H1 (cell line): Measurements from ENCODE around the gene PCDH9. TPM values are rescaled to one million over a fixed set of nuclear protein-coding genes. Genes with fewer than 3 reads are reported as not detected.
A peak's percentile ranks its signal among the peaks of the same experiment; 100 is the strongest.

ENCODE experiments used
- CTCF ChIA-PET: fragments of 300-600 bp; sonication (Branson Sonifier 250); formaldehyde crosslinking; loops from one replicate; lab custom pipeline; 2021; ENCODE audit not compliant: partially characterized antibody; lab: Charles Lee
- POLR2A ChIA-PET: fragments of 300-600 bp; sonication (Branson Sonifier 250); formaldehyde crosslinking; loops from one replicate; lab custom pipeline; 2021; ENCODE audit warnings: inconsistent platforms; ENCODE audit not compliant: partially characterized antibody; lab: Charles Lee
- DNase-seq, 2 experiments: peaks; one replicate each; pipeline versions ENCODE4 v3.0.0 to v3.0.0-alpha.2; 2010 to 2022; ENCODE audit warnings: low spot score in 2 of 2, low read depth in 1 of 2, mixed read lengths in 1 of 2
- FAIRE-seq: peaks from 2 replicates; lab custom pipeline; 2011; peaks lifted over from hg19 to GRCh38; lab: Jason Lieb, UNC
- H2AFZ ChIP-seq: 2 replicates; pipeline ENCODE4 v1.8.1; 2012; ENCODE audit warnings: low read length, inconsistent platforms
- H2AK5ac ChIP-seq: 2 replicates; pipeline ENCODE4 v1.6.1; 2013; ENCODE audit warnings: low read depth, low read length
- H2BK120ac ChIP-seq: replicated peaks from 2 replicates; pipeline ENCODE3; 2013; ENCODE audit warnings: low read depth, low read length, inconsistent platforms
- H2BK12ac ChIP-seq: 2 replicates; pipeline ENCODE4 v1.6.1; 2013; ENCODE audit warnings: low read depth, low read length
- H2BK15ac ChIP-seq: 2 replicates; pipeline ENCODE4 v1.6.1; 2013; ENCODE audit warnings: low read length
- H2BK20ac ChIP-seq: 2 replicates; pipeline ENCODE4 v1.6.1; 2013; ENCODE audit warnings: low read length
- H2BK5ac ChIP-seq: 2 replicates; pipeline ENCODE4 v1.6.1; 2013; ENCODE audit warnings: low read depth, low read length
- H3K14ac ChIP-seq: 2 replicates; pipeline ENCODE4 v1.6.1; 2013; ENCODE audit warnings: inconsistent platforms; ENCODE audit not compliant: insufficient read length
- H3K18ac ChIP-seq: 2 replicates; pipeline ENCODE4 v1.6.1; 2013; ENCODE audit warnings: low read length; ENCODE audit errors: extremely low read depth
- H3K23ac ChIP-seq: 2 replicates; pipeline ENCODE4 v1.6.1; 2013; ENCODE audit warnings: inconsistent platforms; ENCODE audit not compliant: insufficient read length
- H3K23me2 ChIP-seq: 2 replicates; pipeline ENCODE4 v1.6.1; 2013; ENCODE audit warnings: low read depth, low read length
- H3K27ac ChIP-seq: 2 replicates; pipeline ENCODE4 v1.6.1; 2011; ENCODE audit warnings: low read depth, low read length, inconsistent platforms
- H3K27me3 ChIP-seq, 4 experiments: replicated peaks in 1 of 4; 1 replicate in 1 of 4; 2 replicates in 3 of 4; pipeline versions ENCODE4 v1.6.1 to v1.8.1; 2011 to 2013; ENCODE audit warnings: low read length in 3 of 4, mild to moderate bottlenecking in 3 of 4, inconsistent platforms in 2 of 4, mixed read lengths in 2 of 4, moderate library complexity in 1 of 4; ENCODE audit not compliant: control insufficient read depth in 3 of 4, insufficient read depth in 3 of 4; ENCODE audit errors: extremely low read depth in 1 of 4
- H3K36me3 ChIP-seq, 4 experiments: 2 replicates each; pipeline versions ENCODE4 v1.6.1 to v1.8.1; 2011 to 2013; ENCODE audit warnings: mild to moderate bottlenecking in 4 of 4, low read length in 3 of 4, moderate library complexity in 2 of 4, control low read depth in 1 of 4, inconsistent platforms in 1 of 4; ENCODE audit not compliant: insufficient read depth in 4 of 4, control insufficient read depth in 2 of 4
- H3K4ac ChIP-seq: replicated peaks from 2 replicates; pipeline ENCODE3; 2013; ENCODE audit warnings: low read length, low read depth, mixed read lengths, inconsistent platforms; ENCODE audit not compliant: insufficient read length
- H3K4me1 ChIP-seq, 4 experiments: replicated peaks in 1 of 4; 1 replicate in 1 of 4; 2 replicates in 3 of 4; pipeline versions ENCODE4 v1.6.1 to v1.8.1; 2011 to 2013; ENCODE audit warnings: low read length in 3 of 4, inconsistent platforms in 2 of 4, mixed read lengths in 1 of 4; ENCODE audit not compliant: insufficient read depth in 4 of 4, control insufficient read depth in 3 of 4
- H3K4me2 ChIP-seq, 2 experiments: 2 replicates each; pipeline versions ENCODE4 v1.6.1 to v1.8.1; 2011 to 2013; ENCODE audit warnings: low read depth in 2 of 2, low read length in 2 of 2, control low read depth in 1 of 2, inconsistent platforms in 1 of 2, mild to moderate bottlenecking in 1 of 2; ENCODE audit not compliant: insufficient read depth in 1 of 2
- H3K4me3 ChIP-seq, 4 experiments: fragments of 200-600, 300-600 bp in 1 of 4; sonication (generic), shearing (Covaris generic), sonication (Bioruptor Twin) in 1 of 4; 2 replicates each; pipeline versions ENCODE4 v1.5.1 to v1.8.1; 2011 to 2016; ENCODE audit warnings: low read length in 4 of 4, low read depth in 3 of 4, control low read depth in 2 of 4, inconsistent platforms in 2 of 4, mild to moderate bottlenecking in 2 of 4, mixed read lengths in 1 of 4, moderate library complexity in 1 of 4; ENCODE audit not compliant: insufficient read depth in 2 of 4; ENCODE audit errors: extremely low read depth in 1 of 4
- H3K56ac ChIP-seq: replicated peaks from 2 replicates; pipeline ENCODE3; 2013; ENCODE audit warnings: low read depth, mild to moderate bottlenecking, mixed read lengths, low read length, inconsistent platforms; ENCODE audit not compliant: insufficient read length
- H3K79me1 ChIP-seq: 2 replicates; pipeline ENCODE4 v1.6.1; 2013; ENCODE audit warnings: low read depth, low read length, control low read depth
- H3K79me2 ChIP-seq, 2 experiments: 2 replicates each; pipeline versions ENCODE4 v1.6.1 to v1.8.1; 2012 to 2013; ENCODE audit warnings: low read length in 2 of 2, mild to moderate bottlenecking in 2 of 2, inconsistent platforms in 1 of 2; ENCODE audit not compliant: insufficient read depth in 2 of 2, control insufficient read depth in 1 of 2
- H3K9ac ChIP-seq, 4 experiments: replicated peaks in 1 of 4; 1 replicate in 1 of 4; 2 replicates in 3 of 4; pipeline versions ENCODE4 v1.6.1 to v1.8.1; 2011 to 2013; ENCODE audit warnings: low read depth in 3 of 4, low read length in 3 of 4, control low read depth in 2 of 4, mild to moderate bottlenecking in 2 of 4, moderate library complexity in 2 of 4, inconsistent platforms in 1 of 4; ENCODE audit errors: extremely low read depth in 1 of 4
- H3K9me3 ChIP-seq, 2 experiments: 2 replicates each; pipeline versions ENCODE4 v1.6.1 to v1.8.1; 2012 to 2013; ENCODE audit warnings: mild to moderate bottlenecking in 2 of 2, moderate library complexity in 2 of 2, control low read depth in 1 of 2, inconsistent platforms in 1 of 2, low read depth in 1 of 2, low read length in 1 of 2, mixed read lengths in 1 of 2; ENCODE audit not compliant: insufficient read depth in 2 of 2
- H4K20me1 ChIP-seq, 2 experiments: replicated peaks in 1 of 2; 2 replicates each; pipeline versions ENCODE3 to v1.8.1; 2011 to 2013; ENCODE audit warnings: inconsistent platforms in 2 of 2, low read length in 2 of 2, mild to moderate bottlenecking in 1 of 2; ENCODE audit not compliant: insufficient read depth in 2 of 2, control insufficient read depth in 1 of 2
- H4K5ac ChIP-seq: 2 replicates; pipeline ENCODE4 v1.6.1; 2013; ENCODE audit warnings: low read length, low read depth, mixed read lengths, inconsistent platforms; ENCODE audit not compliant: insufficient read length
- H4K8ac ChIP-seq: 2 replicates; pipeline ENCODE4 v1.8.0; 2013; ENCODE audit warnings: mild to moderate bottlenecking, moderate library complexity, low read length, inconsistent platforms; ENCODE audit not compliant: insufficient read depth; ENCODE audit errors: extremely low read depth
- H4K91ac ChIP-seq: replicated peaks from 2 replicates; pipeline ENCODE3; 2013; ENCODE audit warnings: low read length, mixed read lengths, inconsistent platforms; ENCODE audit not compliant: insufficient read length
- CTCF ChIP-seq, 3 experiments: IDR thresholded peaks; 1 replicate in 2 of 3; 2 replicates in 1 of 3; pipeline versions ENCODE4 v1.5.1 to v1.6.1; 2011; ENCODE audit warnings: low read length in 3 of 3, mild to moderate bottlenecking in 3 of 3, inconsistent platforms in 2 of 3, low read depth in 1 of 3, moderate library complexity in 1 of 3; ENCODE audit not compliant: insufficient read depth in 1 of 3; ENCODE audit errors: control extremely low read depth in 1 of 3
- RAD21 ChIP-seq, 2 experiments: IDR thresholded peaks in 1 of 2; conservative IDR thresholded peaks in 1 of 2; 2 replicates each; pipeline ENCODE4 v1.6.1; 2011; ENCODE audit warnings: low read depth in 2 of 2, low read length in 2 of 2, improper control_type of control experiment in 1 of 2, inconsistent platforms in 1 of 2, mild to moderate bottlenecking in 1 of 2, moderate library complexity in 1 of 2
- RNF2 ChIP-seq: fragments of 200-900, 300-1000 bp; sonication (generic); IDR thresholded peaks from 2 replicates; pipeline ENCODE4 v1.7.1; 2016; ENCODE audit warnings: borderline replicate concordance, low read depth, mild to moderate bottlenecking, antibody characterized with exemption, low read length; ENCODE audit not compliant: poor library complexity, severe bottlenecking; ENCODE audit errors: missing control alignments
- SP4 ChIP-seq: IDR thresholded peaks from 2 replicates; pipeline ENCODE4 v1.6.1; 2012; ENCODE audit warnings: low read length, inconsistent platforms
- WGBS, 2 experiments: shearing (Covaris generic) in 1 of 2; methylation state at CpG; one replicate each; pipeline versions ENCODE4 v1.1.6 to v1.1.7; 2013 to 2015; ENCODE audit warnings: low lambda C conversion rate in 2 of 2, mixed read lengths in 2 of 2, inconsistent platforms in 1 of 2, low coverage in 1 of 2, missing lambda C conversion rate in 1 of 2; ENCODE audit not compliant: insufficient replicate concordance in 2 of 2, insufficient coverage in 1 of 2, insufficient read length in 1 of 2; ENCODE audit errors: extremely low coverage in 1 of 2, missing lambda C conversion rate in 1 of 2; 5-methylcytosine and 5-hydroxymethylcytosine counted together
- polyA plus RNA-seq, 7 experiments: library from polyadenylated mRNA; depleted of rRNA in 3 of 7; stranded (reverse) in 5 of 7; unstranded in 2 of 7; fragments of >200 nt in 5 of 7; fragments of 200-250 nt in 2 of 7; gene quantifications; 1 replicate in 5 of 7; 2 replicates in 1 of 7; 4 replicates in 1 of 7; pipeline versions ENCODE4 v1.2.1 to v1.2.3, GENCODE V29; 2011 to 2013; ENCODE audit warnings: missing spikeins in 2 of 7, mixed read lengths in 2 of 7
- total RNA-seq: library from RNA; stranded (reverse); fragmentation: NEBNext Ultra II Directional; extraction: Animal tissue kit (Norgen Biotek cat#: 25700); gene quantifications from 2 replicates; pipeline ENCODE4 v1.2.1, GENCODE V29; 2021

Gene PCDH9
- total and polyA plus RNA-seq, 2 of the 8 experiments (the other 6 are each of a cell fraction or from before 2014, with no cell fraction given), result 0.12 to 0.60 TPM

GRCh38 chr13:67052550-67053490, 177.3 kb downstream of the PCDH9 start:
- POLR2A ChIA-PET, result no interaction called here
- CTCF ChIA-PET, result interaction anchor here (1.0 to 1.4 kb wide), 3 partner anchors 10 to 285 kb away, joined by 3 to 6 read pairs (median 3); no protein-coding TSS in a partner anchor
- WGBS, 2 experiments, result 93 to 100% methylated on average over 4 to 8 of the region's 8 CpGs

More at GRCh38 chr13:67052550-67053490, 177.3 kb downstream of the PCDH9 start:
- H4K20me1 ChIP-seq, result no peaks in the 10 kb centered on the region
- H3K18ac ChIP-seq, result no peak overlapping the region
- no peak overlapping the region for H4K5ac ChIP-seq
- no peak overlapping the region for H4K91ac ChIP-seq
- no peak overlapping the region for H2AK5ac ChIP-seq
- no peak overlapping the region for H2BK120ac ChIP-seq
- no peak overlapping the region for H3K14ac ChIP-seq
- DNase-seq (no peak), FAIRE-seq (peak; percentile 65)
- H3K4me1 ChIP-seq, result no peaks in the 10 kb centered on the region
- H3K4me2 ChIP-seq, result no peak overlapping the region
- no peaks in the 10 kb centered on the region for H3K27me3 ChIP-seq
- H2AFZ ChIP-seq, result no peak overlapping the region
- H3K79me2 ChIP-seq, result no peaks in the 10 kb centered on the region
- H3K79me1 ChIP-seq, result no peaks in the 10 kb centered on the region
- no peak overlapping the region for H2BK15ac ChIP-seq
- no peak overlapping the region for H3K4ac ChIP-seq
- no peaks in the 10 kb centered on the region for H3K9me3 ChIP-seq
- H3K36me3 ChIP-seq, result no peaks in the 10 kb centered on the region
- H2BK5ac ChIP-seq, result no peak overlapping the region
- H4K8ac ChIP-seq, result no peak overlapping the region
- H3K56ac ChIP-seq, result no peak overlapping the region
- H3K27ac ChIP-seq, result no peak overlapping the region
- no peak overlapping the region for H3K9ac ChIP-seq
- no peak overlapping the region for H2BK12ac ChIP-seq
- no peak overlapping the region for H3K4me3 ChIP-seq
- TF ChIP-seq RAD21 (IDR thresholded peaks at IDR 0.05 in 1 of 2, conservative IDR thresholded peaks at IDR 0.05 in 1 of 2; ENCODE audit: low read depth in 2 of 2, low read length in 2 of 2) (peak in 1 of 2 experiments; percentile 8; a peak in 1 of 4 replicates), SP4 (no peak), RNF2 (no peak), CTCF (IDR thresholded peaks at IDR 0.05; ENCODE audit: control extremely low read depth in 1 of 3, insufficient read depth in 1 of 3, low read depth in 1 of 3, low read length in 3 of 3) (peak in 1 of 3 experiments; percentile 25; a peak in 1 of 4 replicates)
- no peak overlapping the region for H2BK20ac ChIP-seq
- no peaks in the 10 kb centered on the region for H3K23me2 ChIP-seq
- H3K23ac ChIP-seq, result no peak overlapping the region
